ENCODE measurements around the gene ADGRV1. TPM values are rescaled to one million over a fixed set of nuclear protein-coding genes. Genes with fewer than 3 reads are reported as not detected.

Gene ADGRV1
- total and polyA plus RNA-seq, 12 donors = 0.03 to 1.4 (median 0.44) TPM; not detected in 6

GRCh38 chr5:91090995-91091394 lies 532.4 kb downstream of the ADGRV1 start:
- DNase-seq (no peak), ATAC-seq (no peak)
- no peak overlapping the region for H3K27ac ChIP-seq
- 75 to 80% methylated on average over 1 of the region's 1 CpG for WGBS, 2 donors
- intact Hi-C loops (cut with DNase I) = loop anchor here in 5 of 10 donors (2.0 to 10.0 kb wide), 3 partner anchors 24 to 226 kb away; no protein-coding TSS in a partner anchor
- no peaks in the 10 kb centered on the region for H3K9me3 ChIP-seq
- no peaks in the 10 kb centered on the region for H3K36me3 ChIP-seq
- TF ChIP-seq, protein P1, sequence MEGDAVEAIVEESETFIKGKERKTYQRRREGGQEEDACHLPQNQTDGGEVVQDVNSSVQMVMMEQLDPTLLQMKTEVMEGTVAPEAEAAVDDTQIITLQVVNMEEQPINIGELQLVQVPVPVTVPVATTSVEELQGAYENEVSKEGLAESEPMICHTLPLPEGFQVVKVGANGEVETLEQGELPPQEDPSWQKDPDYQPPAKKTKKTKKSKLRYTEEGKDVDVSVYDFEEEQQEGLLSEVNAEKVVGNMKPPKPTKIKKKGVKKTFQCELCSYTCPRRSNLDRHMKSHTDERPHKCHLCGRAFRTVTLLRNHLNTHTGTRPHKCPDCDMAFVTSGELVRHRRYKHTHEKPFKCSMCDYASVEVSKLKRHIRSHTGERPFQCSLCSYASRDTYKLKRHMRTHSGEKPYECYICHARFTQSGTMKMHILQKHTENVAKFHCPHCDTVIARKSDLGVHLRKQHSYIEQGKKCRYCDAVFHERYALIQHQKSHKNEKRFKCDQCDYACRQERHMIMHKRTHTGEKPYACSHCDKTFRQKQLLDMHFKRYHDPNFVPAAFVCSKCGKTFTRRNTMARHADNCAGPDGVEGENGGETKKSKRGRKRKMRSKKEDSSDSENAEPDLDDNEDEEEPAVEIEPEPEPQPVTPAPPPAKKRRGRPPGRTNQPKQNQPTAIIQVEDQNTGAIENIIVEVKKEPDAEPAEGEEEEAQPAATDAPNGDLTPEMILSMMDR (IDR thresholded peaks at IDR 0.05) = no peak
- H3K4me1 ChIP-seq = no peaks in the 10 kb centered on the region
- no peak overlapping the region for H3K4me3 ChIP-seq
- no peaks in the 10 kb centered on the region for H3K27me3 ChIP-seq

DNA sequence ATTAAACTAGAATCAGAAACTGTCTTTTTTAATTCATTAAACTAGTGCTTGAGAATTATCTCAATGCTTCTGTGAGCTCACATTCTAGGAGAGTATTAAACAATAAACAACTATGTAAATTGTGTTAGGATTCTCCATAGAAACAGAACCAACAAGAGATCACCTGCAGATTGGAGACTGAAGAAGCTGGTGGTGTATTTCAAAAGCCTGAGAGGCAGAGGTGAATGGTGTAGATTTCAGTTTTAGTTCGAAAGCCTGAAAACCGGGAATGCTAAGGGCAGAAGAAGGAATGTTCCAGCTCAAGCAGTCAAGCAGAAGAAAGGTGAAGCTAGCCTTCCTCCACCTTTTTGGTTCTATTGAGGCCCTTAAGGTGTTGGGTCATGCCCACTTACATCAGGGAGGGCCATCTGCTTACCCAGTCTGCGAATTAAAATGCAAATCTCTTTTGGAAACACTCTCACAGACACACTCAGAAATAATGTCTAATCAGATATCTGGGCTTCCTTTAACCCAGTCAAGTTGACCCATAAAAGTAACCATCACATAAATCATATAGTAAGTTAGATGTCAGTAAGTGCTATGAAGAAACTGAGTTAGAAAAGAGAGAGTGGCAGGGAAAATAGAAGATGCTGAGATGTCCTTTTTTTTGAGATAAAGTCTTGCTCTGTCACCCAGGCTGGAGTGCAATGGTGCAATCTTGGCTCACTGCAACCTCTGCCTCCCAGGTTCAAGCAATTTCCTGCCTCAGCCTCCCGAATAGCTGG lies 533.1 kb downstream of the ADGRV1 start:
- H3K36me3 ChIP-seq = no peaks in the 10 kb centered on the region
- DNase-seq (no peak), ATAC-seq (no peak)
- no peaks in the 10 kb centered on the region for H3K4me1 ChIP-seq
- 90 to 93% methylated on average over 4 of the region's 4 CpGs for WGBS, 2 donors
- H3K9me3 ChIP-seq = no peaks in the 10 kb centered on the region
- H3K27me3 ChIP-seq = no peaks in the 10 kb centered on the region
- no peak overlapping the region for H3K4me3 ChIP-seq
- TF ChIP-seq, protein P1 (IDR thresholded peaks at IDR 0.05) = no peak
- intact Hi-C loops (cut with DNase I) = loop anchor here in 5 of 10 donors (2.0 to 10.0 kb wide), 3 partner anchors 23 to 227 kb away; no protein-coding TSS in a partner anchor
- no peak overlapping the region for H3K27ac ChIP-seq

- Histone ChIP-seq H3K36me3 (no peaks in the 10 kb centered on the region), H3K9me3 (no peaks in the 10 kb centered on the region), H3K4me3 (no peak overlapping the region), H3K27me3 (no peaks in the 10 kb centered on the region), H3K27ac (no peak overlapping the region), H3K4me1 (peaks cover 0 to under 1% (median 0%) of the 10 kb centered on the region in 9 donors)
- intact Hi-C loops (cut with DNase I) = loop anchor here in 4 of 10 donors (10.0 kb wide), 2 partner anchors 158 to 228 kb away; no protein-coding TSS in a partner anchor
- WGBS, 2 donors = 85 to 86% methylated on average over 8 of the region's 8 CpGs
- ATAC-seq (no peak), DNase-seq (no peak)
- TF ChIP-seq, protein P1 (IDR thresholded peaks at IDR 0.05) = no peak
These were observed 534.5 kb downstream of the ADGRV1 start for GRCh38 chr5:91092859-91093783.

DNA sequence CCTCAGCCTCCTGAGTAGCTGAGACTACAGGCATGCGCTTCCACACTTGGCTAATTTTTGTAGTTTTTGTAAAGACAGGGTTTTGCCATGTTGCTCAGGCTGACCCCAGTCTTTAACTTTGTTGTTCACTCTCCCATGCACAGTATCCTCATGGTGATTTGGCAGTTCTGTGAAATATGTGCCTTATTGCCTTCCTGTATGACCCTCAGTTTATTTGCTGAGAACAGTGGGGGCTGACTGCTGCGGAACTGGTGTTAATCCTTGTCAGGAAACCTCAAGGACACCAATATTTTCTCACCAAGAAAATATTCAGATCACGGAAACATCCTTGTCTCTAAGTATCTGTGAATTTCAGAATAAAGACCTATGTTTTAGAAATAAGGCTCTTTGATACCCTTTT lies 536.7 kb downstream of the ADGRV1 start:
- DNase-seq (no peak), ATAC-seq (no peak)
- H3K9me3 ChIP-seq = no peaks in the 10 kb centered on the region
- WGBS, 2 donors = 87 to 88% methylated on average over 3 of the region's 3 CpGs
- no peaks in the 10 kb centered on the region for H3K36me3 ChIP-seq
- peaks cover 0 to 10% (median 0%) of the 10 kb centered on the region in 9 donors for H3K4me1 ChIP-seq
- no peak overlapping the region for H3K27ac ChIP-seq
- TF ChIP-seq, protein P1 (IDR thresholded peaks at IDR 0.05) = no peak
- no peaks in the 10 kb centered on the region for H3K27me3 ChIP-seq
- intact Hi-C loops (cut with DNase I) = loop anchor here in 7 of 10 donors (5.0 to 10.0 kb wide), 4 partner anchors 161 to 231 kb away; no protein-coding TSS in a partner anchor
- H3K4me3 ChIP-seq = no peak overlapping the region

Data from heart right ventricle (tissue), 16 donors.